HepG2 (cell line): Measurements from ENCODE around the gene BIRC5. TPM values are rescaled to one million over a fixed set of nuclear protein-coding genes. Genes with fewer than 3 reads are reported as not detected.

ENCODE experiments used
- CENPBD1 ChIP-seq: sonication (generic); formaldehyde crosslinking; IDR thresholded peaks from 2 replicates; pipeline ENCODE4 v1.8.0; 2022; ENCODE audit warnings: missing genetic modification reagents, low read depth, mild to moderate bottlenecking, borderline replicate concordance
- CREB1 ChIP-seq, 2 experiments: fragments of 450-650 bp in 1 of 2; IDR thresholded peaks; 2 replicates each; pipeline ENCODE4 v1.6.1; 2016 to 2017; ENCODE audit warnings: control low read depth in 1 of 2, mild to moderate bottlenecking in 1 of 2, missing compliant biosample characterization in 1 of 2, missing genetic modification characterization in 1 of 2
- DBP ChIP-seq: sonication (generic); formaldehyde crosslinking; IDR thresholded peaks from 2 replicates; pipeline ENCODE4 v1.4.0; 2020; ENCODE audit warnings: missing genetic modification reagents; ENCODE audit errors: not compliant biosample characterization
- FOSL2 ChIP-seq: sonication (generic); formaldehyde crosslinking; IDR thresholded peaks from 2 replicates; pipeline ENCODE4 v1.4.0; 2020; ENCODE audit warnings: missing genetic modification reagents
- FOXJ3 ChIP-seq: sonication (generic); formaldehyde crosslinking; IDR thresholded peaks from 2 replicates; pipeline ENCODE4 v1.4.0; 2020; ENCODE audit warnings: missing genetic modification reagents, mild to moderate bottlenecking, borderline replicate concordance
- FOXO1 ChIP-seq: sonication (generic); formaldehyde crosslinking; IDR thresholded peaks from 2 replicates; pipeline ENCODE4 v1.4.0; 2020; ENCODE audit warnings: missing genetic modification reagents
- GABPB1 ChIP-seq: IDR thresholded peaks from 2 replicates; pipeline ENCODE4 v1.6.1; 2016; ENCODE audit warnings: mild to moderate bottlenecking, missing genetic modification reagents, moderate library complexity, missing compliant biosample characterization
- KLF9 ChIP-seq: IDR thresholded peaks from 2 replicates; pipeline ENCODE4 v1.6.1; 2016; ENCODE audit warnings: low read depth
- PREB ChIP-seq: sonication (generic); formaldehyde crosslinking; IDR thresholded peaks from 2 replicates; pipeline ENCODE4 v1.4.0; 2020; ENCODE audit warnings: missing genetic modification reagents
- SIN3A ChIP-seq: IDR thresholded peaks from 2 replicates; pipeline ENCODE4 v1.6.1; 2011; ENCODE audit warnings: low read depth, mild to moderate bottlenecking, control low read depth, low read length, borderline replicate concordance
- SMAD3 ChIP-seq: sonication (generic); formaldehyde crosslinking; IDR thresholded peaks from 2 replicates; pipeline ENCODE4 v1.4.0; 2020; ENCODE audit warnings: missing genetic modification reagents
- SNRNP70 ChIP-seq: fragments of 200-400 bp; formaldehyde crosslinking; IDR thresholded peaks from 2 replicates; pipeline ENCODE4 v1.6.1; 2017; ENCODE audit warnings: mild to moderate bottlenecking, low read depth, low read length, moderate library complexity
- TFDP1 ChIP-seq: IDR thresholded peaks from 2 replicates; pipeline ENCODE4 v1.6.1; 2016; ENCODE audit warnings: missing compliant biosample characterization, missing genetic modification reagents, borderline replicate concordance
- TFE3 ChIP-seq: IDR thresholded peaks from 2 replicates; pipeline ENCODE4 v1.6.1; 2016
- ZFP36L2 ChIP-seq: sonication (generic); formaldehyde crosslinking; IDR thresholded peaks from 2 replicates; pipeline ENCODE4 v1.4.0; 2020; ENCODE audit warnings: missing genetic modification reagents
- ZNF17 ChIP-seq: sonication (generic); formaldehyde crosslinking; IDR thresholded peaks from 2 replicates; pipeline ENCODE4 v1.5.0; 2020; ENCODE audit warnings: mild to moderate bottlenecking, missing genetic modification reagents
- ZNF350 ChIP-seq: sonication (generic); formaldehyde crosslinking; IDR thresholded peaks from 2 replicates; pipeline ENCODE4 v1.4.0; 2020; ENCODE audit warnings: mild to moderate bottlenecking, low read depth, missing genetic modification reagents, borderline replicate concordance
- ZNF564 ChIP-seq: sonication (generic); formaldehyde crosslinking; IDR thresholded peaks from 2 replicates; pipeline ENCODE4 v1.8.1; 2023; ENCODE audit warnings: mild to moderate bottlenecking, missing genetic modification reagents
- ZNF770 ChIP-seq: sonication (generic); formaldehyde crosslinking; IDR thresholded peaks from 2 replicates; pipeline ENCODE4 v1.5.0; 2020; ENCODE audit warnings: mild to moderate bottlenecking, missing genetic modification reagents
- ZNF781 ChIP-seq: sonication (generic); formaldehyde crosslinking; IDR thresholded peaks from 2 replicates; pipeline ENCODE4 v1.5.1; 2020; ENCODE audit warnings: borderline replicate concordance, mild to moderate bottlenecking, missing genetic modification reagents; ENCODE audit errors: not compliant biosample characterization
- polyA plus RNA-seq, 8 experiments: library from polyadenylated mRNA; depleted of rRNA in 3 of 8; stranded (reverse) in 7 of 8; unstranded in 1 of 8; fragments of >200 nt; fragmentation: Illumina TruSeq in 4 of 8; extraction: Trizol in 4 of 8; gene quantifications; 2 replicates each; pipeline versions ENCODE4 v1.2.1 to v1.2.3, GENCODE V29; 2011 to 2016; ENCODE audit warnings: low read depth in 4 of 8, missing spikeins in 1 of 8, mixed read lengths in 1 of 8; ENCODE audit not compliant: insufficient read depth in 1 of 8
- total RNA-seq, 5 experiments: library from RNA; depleted of rRNA; stranded (reverse); fragments of >200 nt; fragmentation: Illumina TruSeq; extraction: Trizol; gene quantifications; 2 replicates each; pipeline ENCODE4 v1.2.3, GENCODE V29; 2016; ENCODE audit warnings: low read depth in 1 of 5

The BIRC5 gene
- total and polyA plus RNA-seq, 2 of the 13 experiments (the other 11 are each of a cell fraction or from before 2014, with no cell fraction given), result 30.3 to 135 TPM

- TF ChIP-seq FOSL2 (CRISPR knock-in tag) (peak; percentile 58; the same call in 1 of the 2 replicates), GABPB1 (CRISPR knock-in tag) (peak; percentile 71), CENPBD1 (no peak), ZNF350 (CRISPR knock-in tag) (peak; percentile 87), DBP (CRISPR knock-in tag) (no peak), CREB1 (IDR thresholded peaks at IDR 0.05) (no peak), CREB1 (CRISPR knock-in tag; IDR thresholded peaks at IDR 0.05) (no peak), FOXO1 (CRISPR knock-in tag) (peak; percentile 62), ZNF17 (CRISPR knock-in tag) (no peak), KLF9 (CRISPR knock-in tag) (no peak), TFE3 (CRISPR knock-in tag) (peak; percentile 64; the same call in 1 of the 2 replicates), FOXJ3 (no peak), SMAD3 (CRISPR knock-in tag) (peak; percentile 87; the same call in 1 of the 2 replicates), ZFP36L2 (CRISPR knock-in tag) (no peak), ZNF781 (CRISPR knock-in tag) (peak; percentile 30), PREB (CRISPR knock-in tag) (no peak), TFDP1 (CRISPR knock-in tag) (peak; percentile 28; the same call in 1 of the 2 replicates), SNRNP70 (no peak), SIN3A (no peak), ZNF770 (CRISPR knock-in tag) (peak; percentile 35; the same call in 1 of the 2 replicates), ZNF564 (CRISPR knock-in tag) (no peak)
Measured at GRCh38 chr17:78250891-78251772, 37.1 kb downstream of the BIRC5 start (continued).
